ENCODE results near the gene PLA2G12B.
"Not testable (repeated sequence)": the region's sequence is repeated elsewhere in the genome, so short reads cannot be mapped to it uniquely, and the experiment has no call there.

Gene PLA2G12B

GRCh38 chr10:72935361-72935760, 19.2 kb downstream of the PLA2G12B start:
- DNase-seq = peak; percentile 25 to 60 (median 53)

GRCh38 chr10:72932259-72933015, 22.2 kb downstream of the PLA2G12B start:
- no peak for DNase-seq

- no peak for DNase-seq
Observed at GRCh38 chr10:72930276-72930675, 24.3 kb downstream of the PLA2G12B start.

GRCh38 chr10:72928798-72929197, 25.8 kb downstream of the PLA2G12B start:
- DNase-seq = no peak

GRCh38 chr10:72927485-72927884, 27.1 kb downstream of the PLA2G12B start:
- DNase-seq = no peak

GRCh38 chr10:72925951-72926465, 28.6 kb downstream of the PLA2G12B start:
- DNase-seq = no peak

- DNase-seq = no peak
Observed at GRCh38 chr10:72924351-72924750, 30.3 kb downstream of the PLA2G12B start.

- DNase-seq = not testable (repeated sequence)
Observed at GRCh38 chr10:72921147-72921683, 33.4 kb downstream of the PLA2G12B start.

GRCh38 chr10:72918352-72918751, 36.3 kb downstream of the PLA2G12B start:
- no peak for DNase-seq

GRCh38 chr10:72917803-72918332, 36.7 kb downstream of the PLA2G12B start:
- not testable (repeated sequence) for DNase-seq

GRCh38 chr10:72917201-72917600, 37.4 kb downstream of the PLA2G12B start:
- DNase-seq = not testable (repeated sequence)

- no peak for DNase-seq
Observed at GRCh38 chr10:72913287-72913686, 41.3 kb downstream of the PLA2G12B start.

GRCh38 chr10:72912736-72913135, 41.9 kb downstream of the PLA2G12B start:
- DNase-seq = no peak

GRCh38 chr10:72911758-72912157, 42.8 kb downstream of the PLA2G12B start:
- DNase-seq = no peak

- DNase-seq = no peak
Observed at GRCh38 chr10:72910705-72911104, 43.9 kb downstream of the PLA2G12B start.

GRCh38 chr10:72906446-72906845, 48.2 kb downstream of the PLA2G12B start:
- no peak for DNase-seq

- DNase-seq = peak in 3 of 4 experiments; percentile 6 to 32 (median 8)
Observed at GRCh38 chr10:72904806-72905205, 49.8 kb downstream of the PLA2G12B start.

- DNase-seq = not testable (repeated sequence)
Observed at GRCh38 chr10:72903941-72904446, 50.6 kb downstream of the PLA2G12B start.

GRCh38 chr10:72899545-72899944, 55.1 kb downstream of the PLA2G12B start:
- DNase-seq = no peak

- DNase-seq = no peak
Observed at GRCh38 chr10:72898616-72899015, 56.0 kb downstream of the PLA2G12B start.

GRCh38 chr10:72895236-72895850, 59.3 kb downstream of the PLA2G12B start:
- peak in 1 of 4 experiments; percentile 5 for DNase-seq

GRCh38 chr10:72893136-72893798, 61.3 kb downstream of the PLA2G12B start, which contains the start of gene OIT3:
TSS of gene OIT3 (plus strand) at chr10:72893739. CDS start at chr10:72893799, 60 bp downstream.
- DNase-seq = no peak
